OCI-LY1 (cell line): Measurements from ENCODE around the gene REV3L.

Experiments used
- H2AFZ ChIP-seq: fragments of 200-600 bp; sonication (generic), shearing (Covaris generic); 2 replicates; pipeline ENCODE4 v1.6.0; 2014; ENCODE audit warnings: antibody characterized with exemption, mild to moderate bottlenecking, low read length
- H3F3A ChIP-seq: fragments of 200-600 bp; sonication (generic), shearing (Covaris generic); 2 replicates; pipeline ENCODE4 v1.6.0; 2014; ENCODE audit warnings: mild to moderate bottlenecking, antibody characterized with exemption, low read length, moderate library complexity; ENCODE audit not compliant: insufficient read depth
- H3K27ac ChIP-seq: fragments of 200-600 bp; sonication (generic); 2 replicates; pipeline ENCODE4 v1.5.1; 2014; ENCODE audit warnings: low read length, mixed run types, mild to moderate bottlenecking, low read depth; ENCODE audit not compliant: poor library complexity, severe bottlenecking
- H3K27me3 ChIP-seq: fragments of 200-600 bp; sonication (generic); 2 replicates; pipeline ENCODE4 v1.6.0; 2014; ENCODE audit warnings: antibody characterized with exemption, mild to moderate bottlenecking, low read length, moderate library complexity; ENCODE audit not compliant: insufficient read depth
- H3K36me3 ChIP-seq: fragments of 200-600 bp; sonication (generic); 2 replicates; pipeline ENCODE4 v1.6.1; 2014; ENCODE audit warnings: mild to moderate bottlenecking, antibody characterized with exemption, low read length, moderate library complexity, mixed read lengths; ENCODE audit not compliant: insufficient read depth
- H3K4me1 ChIP-seq: fragments of 200-600 bp; sonication (generic); 2 replicates; pipeline ENCODE4 v1.5.1; 2014; ENCODE audit warnings: mild to moderate bottlenecking, low read length, moderate library complexity; ENCODE audit not compliant: insufficient read depth, severe bottlenecking
- H3K4me2 ChIP-seq: fragments of 200-600 bp; sonication (generic), shearing (Covaris generic); 2 replicates; pipeline ENCODE4 v1.6.1; 2014; ENCODE audit warnings: low read length
- H3K4me3 ChIP-seq: fragments of 200-600 bp; sonication (generic); 2 replicates; pipeline ENCODE4 v1.5.1; 2014; ENCODE audit warnings: low read length, low read depth, mild to moderate bottlenecking, mixed read lengths; ENCODE audit not compliant: poor library complexity, severe bottlenecking
- H3K79me2 ChIP-seq: fragments of 200-600 bp; shearing (Covaris generic); 2 replicates; pipeline ENCODE4 v1.6.1; 2016; ENCODE audit warnings: mixed run types, low read length, mixed read lengths; ENCODE audit not compliant: insufficient read depth
- H3K9ac ChIP-seq: fragments of 200-600 bp; sonication (generic), shearing (Covaris generic); 2 replicates; pipeline ENCODE4 v1.6.1; 2014; ENCODE audit warnings: mild to moderate bottlenecking, low read length, mixed read lengths
- H3K9me2 ChIP-seq: fragments of 200-600 bp; sonication (generic), shearing (Covaris generic); 2 replicates; pipeline ENCODE4 v1.6.1; 2014; ENCODE audit warnings: low read depth, mild to moderate bottlenecking, low read length, mixed read lengths
- H3K9me3 ChIP-seq: fragments of 200-600 bp; shearing (Covaris generic); 2 replicates; pipeline ENCODE4 v1.6.1; 2014; ENCODE audit warnings: low read length, mixed read lengths
- H4K20me1 ChIP-seq: fragments of 200-600 bp; sonication (generic), shearing (Covaris generic); 2 replicates; pipeline ENCODE4 v1.6.0; 2016; ENCODE audit warnings: mild to moderate bottlenecking, low read length; ENCODE audit not compliant: insufficient read depth
- EZH2 ChIP-seq: fragments of 200-600 bp; sonication (generic), shearing (Covaris generic); IDR thresholded peaks from 2 replicates; pipeline ENCODE4 v1.8.0; 2017; ENCODE audit warnings: borderline replicate concordance, mixed run types, mild to moderate bottlenecking, antibody characterized with exemption, low read length, moderate library complexity, mixed read lengths
- TF ChIP-seq, protein P1 (sequence below): fragments of 200-600 bp; sonication (generic), shearing (Covaris generic); IDR thresholded peaks from 2 replicates; pipeline ENCODE4 v1.5.1; 2017; ENCODE audit warnings: mild to moderate bottlenecking, antibody characterized with exemption, low read length, moderate library complexity, mixed read lengths

Gene REV3L

DNA sequence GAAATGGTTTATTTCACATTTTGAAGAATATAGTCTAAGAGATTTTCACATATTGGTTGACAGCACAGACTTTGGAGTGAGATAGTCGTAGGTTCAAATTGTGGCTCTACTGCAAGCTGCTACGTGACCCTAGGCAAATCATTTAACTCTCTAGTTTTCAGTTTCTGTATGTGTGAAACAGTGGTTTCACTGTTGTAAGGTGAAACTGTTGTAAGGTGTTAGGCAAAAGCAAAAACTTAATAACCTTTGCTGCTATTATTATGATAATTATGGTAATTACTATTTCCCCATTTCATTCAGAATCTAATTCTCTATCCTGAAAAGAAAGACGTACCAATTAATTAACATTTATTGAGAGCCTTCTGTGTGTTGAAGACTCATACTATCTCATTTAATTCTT lies 144.2 kb downstream of the REV3L start:
- no peak overlapping the region for H3K9ac ChIP-seq
- no peak for TF ChIP-seq EZH2
- TF ChIP-seq, protein P1, sequence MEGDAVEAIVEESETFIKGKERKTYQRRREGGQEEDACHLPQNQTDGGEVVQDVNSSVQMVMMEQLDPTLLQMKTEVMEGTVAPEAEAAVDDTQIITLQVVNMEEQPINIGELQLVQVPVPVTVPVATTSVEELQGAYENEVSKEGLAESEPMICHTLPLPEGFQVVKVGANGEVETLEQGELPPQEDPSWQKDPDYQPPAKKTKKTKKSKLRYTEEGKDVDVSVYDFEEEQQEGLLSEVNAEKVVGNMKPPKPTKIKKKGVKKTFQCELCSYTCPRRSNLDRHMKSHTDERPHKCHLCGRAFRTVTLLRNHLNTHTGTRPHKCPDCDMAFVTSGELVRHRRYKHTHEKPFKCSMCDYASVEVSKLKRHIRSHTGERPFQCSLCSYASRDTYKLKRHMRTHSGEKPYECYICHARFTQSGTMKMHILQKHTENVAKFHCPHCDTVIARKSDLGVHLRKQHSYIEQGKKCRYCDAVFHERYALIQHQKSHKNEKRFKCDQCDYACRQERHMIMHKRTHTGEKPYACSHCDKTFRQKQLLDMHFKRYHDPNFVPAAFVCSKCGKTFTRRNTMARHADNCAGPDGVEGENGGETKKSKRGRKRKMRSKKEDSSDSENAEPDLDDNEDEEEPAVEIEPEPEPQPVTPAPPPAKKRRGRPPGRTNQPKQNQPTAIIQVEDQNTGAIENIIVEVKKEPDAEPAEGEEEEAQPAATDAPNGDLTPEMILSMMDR = no peak

DNA sequence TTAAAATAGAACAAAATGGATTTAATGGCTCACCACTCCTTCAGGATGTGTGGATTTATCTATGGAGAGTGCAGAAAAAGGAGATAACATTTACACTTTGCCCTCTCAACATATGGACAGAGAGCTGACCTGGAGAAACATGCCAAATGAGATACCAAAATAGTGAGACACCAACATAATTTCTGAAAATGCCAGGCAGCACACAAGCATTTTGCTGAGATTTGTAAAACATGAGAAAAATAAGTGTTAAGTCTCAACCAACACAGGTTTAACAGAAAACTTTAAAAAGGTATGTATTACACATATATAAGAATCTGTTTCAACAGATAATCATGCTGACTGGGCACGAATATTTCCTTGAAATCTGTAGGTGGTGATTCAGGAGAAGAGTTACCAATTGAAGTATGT lies 145.2 kb downstream of the REV3L start:
- Histone ChIP-seq H3F3A (0 out of 2 replicates have a peak, but pooled peaks cover 3% of the 10 kb centered on the region), H3K9ac (no peak overlapping the region), H3K4me2 (no peak overlapping the region), H4K20me1 (no peaks in the 10 kb centered on the region), H3K4me1 (no peaks in the 10 kb centered on the region), H3K27ac (no peak overlapping the region), H3K9me3 (no peaks in the 10 kb centered on the region), H3K27me3 (no peaks in the 10 kb centered on the region), H3K36me3 (peaks cover 50% of the 10 kb centered on the region), H3K4me3 (no peak overlapping the region), H3K9me2 (no peaks in the 10 kb centered on the region), H3K79me2 (no peaks in the 10 kb centered on the region), H2AFZ (no peak overlapping the region)
- TF ChIP-seq EZH2 = no peak
- TF ChIP-seq, protein P1 = no peak

More for the DNA sequence above, 144.2 kb downstream of the REV3L start:
- no peaks in the 10 kb centered on the region for H3F3A ChIP-seq
- peaks cover 51% of the 10 kb centered on the region for H3K36me3 ChIP-seq
- H3K27me3 ChIP-seq = no peaks in the 10 kb centered on the region
- H3K4me2 ChIP-seq = no peak overlapping the region
- no peaks in the 10 kb centered on the region for H3K9me2 ChIP-seq
- no peaks in the 10 kb centered on the region for H3K9me3 ChIP-seq
- H2AFZ ChIP-seq = no peak overlapping the region
- no peaks in the 10 kb centered on the region for H4K20me1 ChIP-seq
- no peaks in the 10 kb centered on the region for H3K79me2 ChIP-seq
- no peaks in the 10 kb centered on the region for H3K4me1 ChIP-seq
- no peak overlapping the region for H3K4me3 ChIP-seq
- H3K27ac ChIP-seq = no peak overlapping the region

DNA sequence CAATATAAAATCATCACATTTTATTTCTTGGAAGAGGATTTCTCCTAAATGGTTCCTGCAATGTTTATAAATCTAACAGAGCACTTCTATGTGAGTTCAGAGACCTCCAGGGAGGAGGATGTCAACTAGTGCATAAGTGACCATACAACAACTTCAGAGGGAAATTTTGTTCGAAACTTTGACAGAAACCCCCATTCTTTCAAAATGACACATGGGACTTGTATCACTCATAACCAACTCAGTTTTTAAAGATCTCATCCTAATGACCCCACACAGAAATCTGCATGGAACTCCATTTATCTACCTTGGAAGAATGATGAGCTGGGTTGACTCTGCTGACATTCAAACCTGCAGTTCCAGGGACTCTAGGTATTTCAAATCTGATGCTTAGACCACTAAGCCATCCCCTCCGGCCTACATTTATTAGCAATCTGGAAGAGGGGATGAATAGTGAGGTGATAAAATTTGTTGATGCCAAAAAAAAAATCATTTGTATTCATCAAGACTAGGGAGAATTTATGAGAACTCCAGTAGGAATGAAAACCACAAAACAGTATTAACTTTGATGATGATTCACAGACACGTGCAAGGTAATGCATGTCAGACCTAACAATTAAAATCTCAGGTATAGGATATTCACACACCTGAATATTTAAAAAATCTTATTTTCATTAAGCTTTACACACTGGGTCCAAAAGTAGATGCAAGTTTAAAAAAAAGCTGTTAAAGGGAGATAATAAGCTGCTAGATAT lies 153.0 kb downstream of the REV3L start:
- Histone ChIP-seq H3K4me1 (no peaks in the 10 kb centered on the region), H3K4me3 (no peak overlapping the region), H2AFZ (no peak overlapping the region), H3K79me2 (no peaks in the 10 kb centered on the region), H3F3A (0 out of 2 replicates have a peak, but pooled peaks cover 4% of the 10 kb centered on the region), H3K9ac (no peak overlapping the region), H3K27ac (no peak overlapping the region), H3K36me3 (peaks cover 80% of the 10 kb centered on the region), H3K9me2 (no peaks in the 10 kb centered on the region), H3K27me3 (no peaks in the 10 kb centered on the region), H3K4me2 (no peak overlapping the region), H4K20me1 (no peaks in the 10 kb centered on the region), H3K9me3 (no peaks in the 10 kb centered on the region)
- TF ChIP-seq, protein P1 = no peak
- no peak for TF ChIP-seq EZH2
